Heart right ventricle (tissue), 16 donors: Measurements from ENCODE around the gene PTX4. TPM values are rescaled to one million over a fixed set of nuclear protein-coding genes. Genes with fewer than 3 reads are reported as not detected.

Experiments used
- ATAC-seq, 8 donors: fragments of 200-7000 bp; cut with Tn5 transposase; one replicate each; pipeline ENCODE4 v1.9.1; 2020; ENCODE audit warnings: mild to moderate bottlenecking in 8 of 8, moderate library complexity in 8 of 8, moderate number of reproducible peaks in 1 of 8
- DNase-seq, 2 donors: peaks; one replicate each; pipeline ENCODE4 v3.0.0-alpha.2; 2020
- H3K27ac ChIP-seq, 10 donors: fragments of 200-600 bp; sonication (generic) in 2 of 10; one replicate each; pipeline versions ENCODE4 v1.5.0 to v1.8.0; 2020 to 2022; ENCODE audit warnings: mild to moderate bottlenecking in 3 of 10
- H3K27me3 ChIP-seq, 7 donors: fragments of 200-600 bp; one replicate each; pipeline ENCODE4 v1.8.0; 2021 to 2022; ENCODE audit warnings: mild to moderate bottlenecking in 2 of 7
- H3K36me3 ChIP-seq, 9 donors: fragments of 200-600 bp; sonication (generic) in 1 of 9; one replicate each; pipeline versions ENCODE4 v1.5.0 to v1.8.0; 2020 to 2022; ENCODE audit warnings: mild to moderate bottlenecking in 2 of 9
- H3K4me1 ChIP-seq, 9 donors: fragments of 200-600 bp; sonication (generic) in 1 of 9; one replicate each; pipeline versions ENCODE4 v1.5.0 to v1.8.0; 2020 to 2022; ENCODE audit warnings: mild to moderate bottlenecking in 4 of 9
- H3K4me3 ChIP-seq, 10 donors: fragments of 200-600 bp; sonication (generic) in 2 of 10; one replicate each; pipeline versions ENCODE4 v1.5.0 to v1.8.0; 2020 to 2022; ENCODE audit warnings: mild to moderate bottlenecking in 7 of 10, moderate library complexity in 2 of 10
- H3K9me3 ChIP-seq, 11 donors: fragments of 200-600 bp in 10 of 11; sonication (generic) in 2 of 11; one replicate each; pipeline versions ENCODE4 v1.5.0 to v1.8.0; 2013 to 2022; ENCODE audit warnings: mild to moderate bottlenecking in 2 of 11, control low read depth in 1 of 11, moderate library complexity in 1 of 11
- WGBS, 2 donors: extraction: QIAGEN DNeasy Blood & Tissue Kit; methylation state at CpG; one replicate each; pipeline ENCODE4 v1.1.7; 2013; ENCODE audit warnings: inconsistent platforms in 1 of 2; 5-methylcytosine and 5-hydroxymethylcytosine counted together
- intact Hi-C, 10 donors: fragments of 100-400 bp; cut with DNase I; formaldehyde crosslinking; loops; one replicate each; pipeline versions ENCODE4 v1.11.1 to v1.14.2; 2022
- polyA plus RNA-seq, 2 donors: library from polyadenylated mRNA; stranded (reverse); fragments of 200-250 nt; gene quantifications; one replicate each; pipeline ENCODE4 v1.2.3, GENCODE V29; 2013
- total RNA-seq, 10 donors: library from RNA; stranded (reverse); fragmentation: NEBNext Ultra II Directional in 3 of 10; extraction: Animal tissue kit (Norgen Biotek cat#: 25700) in 3 of 10; gene quantifications; one replicate each; pipeline versions ENCODE4 v1.2.1 to v1.2.4, GENCODE V29; 2021 to 2023
- TF ChIP-seq, protein P1 (sequence below), 9 donors: fragments of 200-600 bp; sonication (generic) in 2 of 9; IDR thresholded peaks; one replicate each; pipeline versions ENCODE4 v1.5.0 to v1.8.0; 2021 to 2022; ENCODE audit warnings: antibody characterized with exemption in 9 of 9, mild to moderate bottlenecking in 5 of 9, moderate library complexity in 1 of 9
- donor health status: Arrhythmogenic right ventricular cardiomyopathy.
- donor health status: ischemic (EF 13 %, LVEDD 7.1; RV severe dilation, severe dysfunction).
- donor health status: healthy with polysubstance abuse.
- donor health status: DM: no; HTN: yes; CAD: no.
- donor health status: DM: no; HTN: no; CAD: no.
- donor health status: ischemic (EF 25% LVEDD 6.9; RV normal size, moderate dysfunction).
- donor health status: ischemic (EF 25% LVEDD 5.7; RV mildly dilated, moderate dysfunction).
- donor health status: healthy.
- donor health status: DM: yes; HTN: yes; CAD: no.
- donor health status: Ischemic cardiomyopathy.
- donor health status: ischemic (EF 35%, LVEDD 5.7; RV mildly dilated, moderate dysfunction).
- donor health status: nonischemic (EF 11% LVEDD 7.7; RV severe dilation, severe dysfunction).
- donor health status: DM: yes; HTN: yes; CAD: no.
- donor health status: PGD.
- donor health status: ischemic (EF 29% LVEDD 5.4; RV normal size, mild dysfunction).
- donor health status: nonischemic (EF 23%, LVEDD 6.1; RV moderate dilation, normal function).

Gene PTX4
- total and polyA plus RNA-seq, 12 donors = not detected

DNA sequence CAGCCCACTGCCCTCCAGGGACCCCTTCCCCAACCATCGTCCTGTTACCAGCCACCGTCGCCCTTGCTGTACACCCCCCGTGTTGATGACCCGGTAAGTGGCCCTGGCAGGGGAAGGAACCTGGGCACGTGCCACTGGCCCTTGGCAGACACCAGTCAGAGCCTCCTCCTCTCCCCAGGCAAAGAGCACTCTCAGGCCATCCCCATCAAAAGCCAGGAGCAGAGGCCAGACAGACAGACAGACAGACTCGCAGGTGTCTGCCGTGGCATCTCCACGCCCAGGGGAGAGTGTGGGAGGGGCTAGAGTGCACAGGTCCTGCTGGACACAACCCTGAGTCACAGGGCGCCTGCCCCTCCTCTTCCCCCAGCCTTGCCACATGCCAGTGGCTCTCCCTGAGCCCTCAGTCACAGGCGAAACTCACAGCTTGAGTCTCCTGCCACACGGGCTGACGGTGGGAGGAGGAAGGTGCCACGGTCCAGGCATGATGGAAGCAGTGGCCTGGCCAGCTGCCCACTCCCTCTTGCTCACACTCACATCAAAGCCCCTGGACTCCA lies 21.7 kb downstream of the PTX4 start:
- ATAC-seq (peak in 5 of 8 donors; percentile 9 to 62 (median 25)), DNase-seq (peak in 1 of 2 donors; percentile 26)
- Histone ChIP-seq H3K27ac (no peak overlapping the region), H3K4me3 (no peak overlapping the region), H3K36me3 (peaks cover 0 to 33% (median 0%) of the 10 kb centered on the region in 9 donors), H3K4me1 (peaks cover 0 to 47% (median 6%) of the 10 kb centered on the region in 9 donors), H3K27me3 (no peaks in the 10 kb centered on the region), H3K9me3 (peaks cover 0 to 3% (median 0%) of the 10 kb centered on the region in 11 donors)
- 54 to 65% methylated on average over 14 of the region's 14 CpGs for WGBS, 2 donors
- TF ChIP-seq, protein P1, sequence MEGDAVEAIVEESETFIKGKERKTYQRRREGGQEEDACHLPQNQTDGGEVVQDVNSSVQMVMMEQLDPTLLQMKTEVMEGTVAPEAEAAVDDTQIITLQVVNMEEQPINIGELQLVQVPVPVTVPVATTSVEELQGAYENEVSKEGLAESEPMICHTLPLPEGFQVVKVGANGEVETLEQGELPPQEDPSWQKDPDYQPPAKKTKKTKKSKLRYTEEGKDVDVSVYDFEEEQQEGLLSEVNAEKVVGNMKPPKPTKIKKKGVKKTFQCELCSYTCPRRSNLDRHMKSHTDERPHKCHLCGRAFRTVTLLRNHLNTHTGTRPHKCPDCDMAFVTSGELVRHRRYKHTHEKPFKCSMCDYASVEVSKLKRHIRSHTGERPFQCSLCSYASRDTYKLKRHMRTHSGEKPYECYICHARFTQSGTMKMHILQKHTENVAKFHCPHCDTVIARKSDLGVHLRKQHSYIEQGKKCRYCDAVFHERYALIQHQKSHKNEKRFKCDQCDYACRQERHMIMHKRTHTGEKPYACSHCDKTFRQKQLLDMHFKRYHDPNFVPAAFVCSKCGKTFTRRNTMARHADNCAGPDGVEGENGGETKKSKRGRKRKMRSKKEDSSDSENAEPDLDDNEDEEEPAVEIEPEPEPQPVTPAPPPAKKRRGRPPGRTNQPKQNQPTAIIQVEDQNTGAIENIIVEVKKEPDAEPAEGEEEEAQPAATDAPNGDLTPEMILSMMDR (IDR thresholded peaks at IDR 0.05) = no peak
- intact Hi-C loops = no loop called here

DNA sequence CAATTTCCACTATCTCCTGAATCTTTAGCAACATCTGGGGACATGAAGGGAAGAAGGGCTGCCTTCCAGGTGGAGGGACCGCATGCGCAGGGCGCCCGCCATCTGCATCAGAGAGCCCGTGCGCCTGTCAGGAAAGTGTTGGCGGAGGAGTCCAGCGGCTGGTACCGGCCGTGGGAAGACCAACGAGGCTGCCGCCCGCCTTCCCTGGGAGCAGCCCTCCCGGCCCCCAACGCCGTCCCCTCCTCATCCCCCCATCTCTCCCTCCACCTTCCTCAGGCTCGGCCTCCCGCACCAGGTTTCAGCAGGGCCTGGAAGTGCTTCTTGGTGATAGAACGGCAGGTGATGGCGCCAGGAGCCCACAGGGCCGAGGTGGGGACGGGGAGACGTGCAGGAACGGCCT lies 22.7 kb downstream of the PTX4 start:
- DNase-seq = peak in 1 of 2 donors; percentile 9

DNA sequence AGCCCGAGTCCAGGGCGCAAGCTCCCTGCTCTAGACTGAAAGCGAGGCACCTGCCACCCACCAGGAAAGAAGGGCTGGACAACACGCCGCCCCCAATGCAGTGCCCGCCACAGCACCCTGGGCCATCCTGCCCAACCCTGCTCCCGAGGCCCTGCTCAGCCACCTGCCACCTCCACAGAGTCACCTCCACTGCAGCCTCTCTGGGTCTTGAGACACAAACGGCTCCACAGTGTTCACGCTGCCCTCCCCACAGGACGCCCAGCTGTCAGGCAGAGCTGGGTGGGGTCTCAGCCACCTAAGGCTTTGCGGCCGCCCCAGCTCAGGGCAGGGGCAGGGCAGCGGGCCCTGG lies 23.2 kb downstream of the PTX4 start:
- no peak overlapping the region for H3K27ac ChIP-seq
- TF ChIP-seq, protein P1 (IDR thresholded peaks at IDR 0.05) = no peak
- WGBS, 2 donors = 93 to 94% methylated on average over 12 to 13 of the region's 13 CpGs
- H3K4me3 ChIP-seq = no peak overlapping the region
- peaks cover 0 to 45% (median 9%) of the 10 kb centered on the region in 9 donors for H3K36me3 ChIP-seq
- ATAC-seq (peak in 1 of 8 donors; percentile 22), DNase-seq (no peak)
- peaks cover 0 to 32% (median 6%) of the 10 kb centered on the region in 9 donors for H3K4me1 ChIP-seq
- H3K9me3 ChIP-seq = no peaks in the 10 kb centered on the region
- no peaks in the 10 kb centered on the region for H3K27me3 ChIP-seq
- intact Hi-C loops = no loop called here

More for the DNA sequence above, 22.7 kb downstream of the PTX4 start:
- TF ChIP-seq, protein P1 (IDR thresholded peaks at IDR 0.05) = no peak
- Histone ChIP-seq H3K4me3 (no peak overlapping the region), H3K27ac (no peak overlapping the region), H3K9me3 (peaks cover 0 to 2% (median 0%) of the 10 kb centered on the region in 11 donors), H3K4me1 (peaks cover 0 to 37% (median 6%) of the 10 kb centered on the region in 9 donors), H3K36me3 (peaks cover 0 to 40% (median 5%) of the 10 kb centered on the region in 9 donors), H3K27me3 (no peaks in the 10 kb centered on the region)
- WGBS, 2 donors = 93 to 95% methylated on average over 24 of the region's 24 CpGs
- ATAC-seq = peak in 1 of 8 donors; percentile 18
- intact Hi-C loops = no loop called here

DNA sequence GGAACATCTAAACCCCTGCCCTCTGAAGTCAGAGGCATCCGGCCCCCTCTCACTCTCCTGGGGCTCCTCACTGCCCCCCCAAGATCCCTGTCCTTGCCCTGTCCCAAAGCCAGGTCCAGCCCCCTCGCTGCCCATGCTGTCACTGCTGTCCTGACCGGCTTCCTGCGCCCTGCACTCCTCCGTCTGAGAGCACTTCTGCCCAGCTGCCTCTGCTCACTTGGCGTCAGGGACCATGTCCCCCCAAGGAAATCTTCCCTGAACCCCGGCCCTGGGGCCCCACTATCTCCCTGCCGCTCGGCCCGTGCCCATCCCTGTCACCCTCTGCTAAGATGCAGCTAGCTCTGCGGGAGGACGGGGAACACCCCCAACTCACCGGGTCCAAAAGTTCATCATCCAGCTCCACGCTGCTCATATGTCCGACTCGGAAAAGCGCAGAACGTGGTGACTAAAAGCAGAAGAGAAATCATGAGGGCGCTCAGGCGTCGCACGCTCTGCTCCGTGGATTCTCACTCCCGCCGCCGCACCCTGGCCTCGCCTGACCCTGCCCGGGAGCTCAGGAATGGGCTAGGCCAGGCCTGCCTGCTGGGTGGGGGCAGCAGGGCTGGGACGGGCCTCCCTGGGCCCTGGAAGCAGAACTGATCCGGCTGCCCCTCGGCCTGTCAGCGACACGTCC lies 23.7 kb downstream of the PTX4 start:
- peak in 1 of 2 donors; percentile 11 for DNase-seq
- WGBS, 2 donors = 90 to 94% methylated on average over 33 of the region's 33 CpGs
- Histone ChIP-seq H3K36me3 (peaks cover 0 to 50% (median 13%) of the 10 kb centered on the region in 9 donors), H3K27me3 (no peaks in the 10 kb centered on the region), H3K4me1 (peaks cover 0 to 26% (median 4%) of the 10 kb centered on the region in 9 donors), H3K4me3 (no peak overlapping the region), H3K27ac (no peak overlapping the region), H3K9me3 (no peaks in the 10 kb centered on the region)
- peak in 1 of 8 donors; percentile 22 for ATAC-seq
- intact Hi-C loops = no loop called here
- TF ChIP-seq, protein P1 (IDR thresholded peaks at IDR 0.05) = no peak
